Spleen (tissue), 11 donors: ENCODE measurements around the gene TIGD3. TPM values are rescaled to one million over a fixed set of nuclear protein-coding genes. Genes with fewer than 3 reads are reported as not detected.

Experiments
- DNase-seq: peaks from one replicate; pipeline ENCODE4 v3.0.0-alpha.2; 2020
- H3K27ac ChIP-seq, 8 donors: fragments of 200-600 bp; sonication (generic) in 7 of 8; 1 replicate in 4 of 8; 2 replicates in 4 of 8; pipeline versions ENCODE4 v1.5.0 to v1.8.0; 2016 to 2021; ENCODE audit warnings: inconsistent platforms in 4 of 8, mild to moderate bottlenecking in 4 of 8, moderate library complexity in 1 of 8
- H3K27me3 ChIP-seq, 7 donors: fragments of 200-600 bp; sonication (generic) in 6 of 7; replicated peaks in 1 of 7; 1 replicate in 4 of 7; 2 replicates in 3 of 7; pipeline versions ENCODE4 v1.5.0 to v1.8.0; 2016 to 2021; ENCODE audit warnings: inconsistent platforms in 3 of 7, mild to moderate bottlenecking in 1 of 7
- H3K36me3 ChIP-seq, 6 donors: fragments of 200-600 bp; sonication (generic) in 5 of 6; 1 replicate in 4 of 6; 2 replicates in 2 of 6; pipeline versions ENCODE4 v1.5.0 to v1.8.0; 2016 to 2021; ENCODE audit warnings: inconsistent platforms in 2 of 6
- H3K4me1 ChIP-seq, 6 donors: fragments of 200-600 bp; sonication (generic) in 5 of 6; 1 replicate in 3 of 6; 2 replicates in 3 of 6; pipeline versions ENCODE4 v1.5.0 to v1.8.0; 2016 to 2021; ENCODE audit warnings: inconsistent platforms in 3 of 6
- H3K4me3 ChIP-seq, 8 donors: fragments of 200-600 bp; sonication (generic) in 7 of 8; 1 replicate in 4 of 8; 2 replicates in 4 of 8; pipeline versions ENCODE4 v1.5.0 to v1.8.0; 2016 to 2021; ENCODE audit warnings: inconsistent platforms in 4 of 8, mild to moderate bottlenecking in 4 of 8, moderate library complexity in 2 of 8
- H3K9me3 ChIP-seq, 8 donors: fragments of 200-600 bp; sonication (generic) in 7 of 8; 1 replicate in 4 of 8; 2 replicates in 4 of 8; pipeline versions ENCODE4 v1.5.0 to v1.8.0; 2016 to 2021; ENCODE audit warnings: inconsistent platforms in 4 of 8
- CTCF ChIP-seq, 11 experiments: fragments of 200-600 bp in 7 of 11; fragments of 450-650 bp in 4 of 11; sonication (generic) in 4 of 11; IDR thresholded peaks in 8 of 11; conservative IDR thresholded peaks in 3 of 11; 1 replicate in 7 of 11; 2 replicates in 4 of 11; pipeline versions ENCODE4 v1.4.0 to v1.8.0; 2016 to 2021; ENCODE audit warnings: antibody characterized with exemption in 11 of 11, inconsistent platforms in 4 of 11, mild to moderate bottlenecking in 1 of 11
- POLR2A ChIP-seq, 3 donors: fragments of 450-650 bp; IDR thresholded peaks; one replicate each; pipeline ENCODE4 v1.5.1; 2017; ENCODE audit warnings: antibody characterized with exemption in 3 of 3, mild to moderate bottlenecking in 1 of 3
- POLR2AphosphoS5 ChIP-seq, 3 donors: sonication (generic); formaldehyde crosslinking; IDR thresholded peaks; one replicate each; pipeline ENCODE4 v1.5.1; 2017; ENCODE audit warnings: antibody characterized with exemption in 3 of 3
- WGBS, 5 donors: extraction: QIAGEN DNeasy Blood & Tissue Kit in 3 of 5; methylation state at CpG; one replicate each; pipeline versions ENCODE4 v1.1.5 to v1.1.7; 2013 to 2018; 5-methylcytosine and 5-hydroxymethylcytosine counted together
- intact Hi-C: fragments of 100-400 bp; cut with DNase I; formaldehyde crosslinking; loops from one replicate; pipeline ENCODE4 v1.15.0; 2023; ENCODE audit warnings: low total_unique reads
- polyA plus RNA-seq, 3 donors: library from polyadenylated mRNA; stranded (reverse); fragments of 200-250 nt; gene quantifications; one replicate each; pipeline ENCODE4 v1.2.1, GENCODE V29; 2013
- total RNA-seq, 7 donors: library from RNA; depleted of rRNA in 3 of 7; stranded (reverse); fragments of >200 nt in 3 of 7; fragmentation: NEBNext Ultra II Directional in 4 of 7; extraction: Animal tissue kit (Norgen Biotek cat#: 25700) in 4 of 7; gene quantifications; one replicate each; pipeline versions ENCODE4 v1.1.0 to v1.2.1, GENCODE V29; 2016 to 2021
- donor health status: healthy with polysubstance abuse.
- donor health status: DM: no; HTN: no; CAD: no; lungs with moderate emphysema.
- donor health status: DM: no; HTN: no; CAD: no.
- donor health status: Bipolar disorder and iron deficiency.
- donor health status: healthy.
- donor health status: DM: no; HTN: no; CAD: no.
- donor health status: DM: yes; HTN: yes; CAD: no.

TIGD3 gene
- total and polyA plus RNA-seq, 10 donors = 0.56 to 2.7 (median 0.93) TPM

DNA sequence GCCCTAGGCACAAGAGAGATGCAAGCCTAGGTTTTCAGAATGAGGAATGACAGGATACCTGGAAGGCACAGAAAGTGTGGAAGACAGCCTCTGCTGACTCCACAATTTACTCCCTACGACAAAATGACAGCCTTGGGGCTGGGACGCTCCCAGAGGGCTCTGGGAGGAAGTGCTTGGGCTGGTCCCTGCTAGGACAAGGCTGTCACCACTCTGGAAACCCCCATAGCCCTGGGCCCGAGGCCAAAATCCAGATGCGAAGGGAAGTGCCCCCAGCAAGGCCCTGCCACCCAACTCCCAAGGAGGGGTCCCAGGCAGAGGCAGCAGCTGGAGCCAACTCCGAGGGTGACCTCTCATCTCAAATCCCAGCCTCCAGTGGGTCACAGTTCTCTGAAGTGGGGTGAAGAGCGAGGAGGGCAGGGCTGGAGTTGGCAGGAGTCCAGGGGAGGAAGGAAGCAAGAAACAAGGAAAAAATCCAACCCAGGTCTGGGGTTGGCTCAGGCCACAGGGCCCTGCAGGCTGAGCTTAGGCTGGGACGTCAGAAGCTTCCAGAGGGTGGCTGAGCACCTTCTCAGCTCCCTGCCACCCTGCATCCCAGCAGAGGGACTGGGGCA lies 46.2 kb upstream of the TIGD3 start:
- H3K27ac ChIP-seq = peak overlapping the region; percentile 36 to 82 (median 70)
- 8 to 20% (median 13%) methylated on average over 3 to 7 of the region's 7 CpGs for WGBS, 5 donors
- intact Hi-C loops = no loop called here
- H3K4me1 ChIP-seq = peaks cover 20 to 66% (median 49%) of the 10 kb centered on the region in 6 donors
- peak; percentile 79 to 85 (median 83) for TF ChIP-seq POLR2AphosphoS5 (IDR thresholded peaks at IDR 0.05)
- TF ChIP-seq POLR2A (IDR thresholded peaks at IDR 0.05) = no peak
- TF ChIP-seq CTCF (IDR thresholded peaks at IDR 0.05 in 8 of 11, conservative IDR thresholded peaks at IDR 0.05 in 3 of 11) = peak in 1 of 11 experiments; percentile 9
- H3K36me3 ChIP-seq = peaks cover 0 to 31% (median 0%) of the 10 kb centered on the region in 6 donors
- H3K27me3 ChIP-seq = no peaks in the 10 kb centered on the region
- DNase-seq = peak; percentile 86
- no peaks in the 10 kb centered on the region for H3K9me3 ChIP-seq
- H3K4me3 ChIP-seq = no peak overlapping the region

- 45 to 70% (median 48%) methylated on average over 3 to 5 of the region's 5 CpGs for WGBS, 5 donors
- H3K9me3 ChIP-seq = no peaks in the 10 kb centered on the region
- peaks cover 20 to 72% (median 53%) of the 10 kb centered on the region in 6 donors for H3K4me1 ChIP-seq
- intact Hi-C loops = no loop called here
- H3K27ac ChIP-seq = peak overlapping the region; percentile 36 to 82 (median 70)
- no peak for DNase-seq
- TF ChIP-seq CTCF (IDR thresholded peaks at IDR 0.05 in 8 of 11, conservative IDR thresholded peaks at IDR 0.05 in 3 of 11) = no peak
- no peak for TF ChIP-seq POLR2AphosphoS5 (IDR thresholded peaks at IDR 0.05)
- no peak for TF ChIP-seq POLR2A (IDR thresholded peaks at IDR 0.05)
- H3K4me3 ChIP-seq = no peak overlapping the region
- peaks cover 0 to 5% (median 0%) of the 10 kb centered on the region in 7 donors for H3K27me3 ChIP-seq
- H3K36me3 ChIP-seq = peaks cover 0 to 25% (median 0%) of the 10 kb centered on the region in 6 donors
Measured at GRCh38 chr11:65309006-65309405, 45.5 kb upstream of the TIGD3 start.

- no peak overlapping the region for H3K4me3 ChIP-seq
- no peak for DNase-seq
- H3K4me1 ChIP-seq = peaks cover 20 to 84% (median 59%) of the 10 kb centered on the region in 6 donors
- WGBS, 5 donors = 63 to 71% (median 65%) methylated on average over 10 of the region's 10 CpGs
- H3K9me3 ChIP-seq = no peaks in the 10 kb centered on the region
- H3K36me3 ChIP-seq = peaks cover 0 to 13% (median 0%) of the 10 kb centered on the region in 6 donors
- peaks cover 0 to 12% (median 0%) of the 10 kb centered on the region in 7 donors for H3K27me3 ChIP-seq
- TF ChIP-seq POLR2AphosphoS5 (IDR thresholded peaks at IDR 0.05) (peak in 2 of 3 donors; percentile 47 to 48), CTCF (IDR thresholded peaks at IDR 0.05 in 8 of 11, conservative IDR thresholded peaks at IDR 0.05 in 3 of 11) (no peak)
- peak overlapping the region in 5 of 8 donors; percentile 33 to 82 (median 43) for H3K27ac ChIP-seq
- intact Hi-C loops = no loop called here
Measured at GRCh38 chr11:65310215-65310614, 44.3 kb upstream of the TIGD3 start.

- 63 to 94% (median 70%) methylated on average over 4 to 6 of the region's 6 CpGs for WGBS, 5 donors
- Histone ChIP-seq H3K36me3 (peaks cover 0 to 8% (median 0%) of the 10 kb centered on the region in 6 donors), H3K27ac (peak overlapping the region in 5 of 8 donors; percentile 27 to 82 (median 43)), H3K4me1 (peaks cover 20 to 90% (median 64%) of the 10 kb centered on the region in 6 donors), H3K27me3 (peaks cover 0 to 12% (median 0%) of the 10 kb centered on the region in 7 donors), H3K4me3 (no peak overlapping the region), H3K9me3 (no peaks in the 10 kb centered on the region)
- intact Hi-C loops = no loop called here
- TF ChIP-seq POLR2A (IDR thresholded peaks at IDR 0.05) (no peak), POLR2AphosphoS5 (IDR thresholded peaks at IDR 0.05) (no peak), CTCF (IDR thresholded peaks at IDR 0.05 in 8 of 11, conservative IDR thresholded peaks at IDR 0.05 in 3 of 11) (no peak)
- DNase-seq = no peak
Measured at GRCh38 chr11:65310736-65311135, 43.8 kb upstream of the TIGD3 start.
